HS-27A (cell line): ENCODE data around the gene TBX6.
"Not testable (repeated sequence)": the region's sequence is repeated elsewhere in the genome, so short reads cannot be mapped to it uniquely, and the experiment has no call there.

Experiments used
- DNase-seq: peaks from one replicate; pipeline ENCODE4 v3.0.0-alpha.2; 2012; ENCODE audit warnings: low read depth, missing footprints

The TBX6 gene, protein sequence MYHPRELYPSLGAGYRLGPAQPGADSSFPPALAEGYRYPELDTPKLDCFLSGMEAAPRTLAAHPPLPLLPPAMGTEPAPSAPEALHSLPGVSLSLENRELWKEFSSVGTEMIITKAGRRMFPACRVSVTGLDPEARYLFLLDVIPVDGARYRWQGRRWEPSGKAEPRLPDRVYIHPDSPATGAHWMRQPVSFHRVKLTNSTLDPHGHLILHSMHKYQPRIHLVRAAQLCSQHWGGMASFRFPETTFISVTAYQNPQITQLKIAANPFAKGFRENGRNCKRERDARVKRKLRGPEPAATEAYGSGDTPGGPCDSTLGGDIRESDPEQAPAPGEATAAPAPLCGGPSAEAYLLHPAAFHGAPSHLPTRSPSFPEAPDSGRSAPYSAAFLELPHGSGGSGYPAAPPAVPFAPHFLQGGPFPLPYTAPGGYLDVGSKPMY

DNA sequence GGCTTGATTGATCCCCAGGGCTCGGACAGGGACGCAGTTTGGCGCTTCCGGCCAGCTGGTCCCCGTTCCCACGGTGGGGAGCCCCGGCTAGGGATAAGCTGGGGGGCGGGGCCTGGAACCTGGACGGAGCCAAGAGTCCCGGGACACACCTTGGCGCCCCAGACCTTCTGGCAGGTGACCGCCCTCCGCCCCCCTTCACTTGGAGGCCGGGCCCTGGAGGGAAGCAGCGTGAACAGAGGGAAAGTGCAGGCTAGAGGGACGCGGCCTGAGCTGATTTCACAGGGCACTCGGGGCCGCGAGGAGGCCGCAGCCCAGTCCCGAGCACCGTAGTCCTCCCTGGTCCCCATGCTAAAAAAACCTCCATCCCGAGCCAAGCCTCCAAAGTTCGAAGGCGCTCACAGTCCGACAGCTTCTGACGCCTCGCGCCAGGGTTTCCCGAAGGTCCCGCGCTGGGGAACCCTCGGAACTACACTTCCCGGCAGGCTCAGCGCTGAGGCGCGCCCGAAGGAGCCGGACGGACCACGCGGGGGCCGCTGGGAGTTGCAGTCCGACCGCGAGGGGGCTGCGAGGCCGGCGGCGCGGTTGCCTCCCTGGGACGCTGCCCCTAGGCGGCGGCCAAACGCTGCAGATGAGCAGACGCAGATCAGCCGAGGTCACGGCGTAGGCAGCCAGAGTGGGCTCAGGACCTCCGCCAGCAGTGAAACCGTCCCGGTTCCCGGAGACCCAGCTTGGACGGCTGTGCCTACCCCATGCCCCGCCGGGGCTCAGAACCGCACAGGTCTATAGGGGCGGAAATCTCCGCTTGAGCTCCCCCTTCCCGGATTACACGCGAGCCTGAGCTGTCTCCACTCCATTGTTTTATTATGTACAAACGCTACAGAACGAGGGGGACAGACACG, at the start of gene TBX6:
TSS of gene TBX6 (minus strand) at position 451 of the 899 bp plus-strand sequence. CDS start 731 bp downstream, outside the sequence.
- DNase-seq: peak; percentile 66

DNA sequence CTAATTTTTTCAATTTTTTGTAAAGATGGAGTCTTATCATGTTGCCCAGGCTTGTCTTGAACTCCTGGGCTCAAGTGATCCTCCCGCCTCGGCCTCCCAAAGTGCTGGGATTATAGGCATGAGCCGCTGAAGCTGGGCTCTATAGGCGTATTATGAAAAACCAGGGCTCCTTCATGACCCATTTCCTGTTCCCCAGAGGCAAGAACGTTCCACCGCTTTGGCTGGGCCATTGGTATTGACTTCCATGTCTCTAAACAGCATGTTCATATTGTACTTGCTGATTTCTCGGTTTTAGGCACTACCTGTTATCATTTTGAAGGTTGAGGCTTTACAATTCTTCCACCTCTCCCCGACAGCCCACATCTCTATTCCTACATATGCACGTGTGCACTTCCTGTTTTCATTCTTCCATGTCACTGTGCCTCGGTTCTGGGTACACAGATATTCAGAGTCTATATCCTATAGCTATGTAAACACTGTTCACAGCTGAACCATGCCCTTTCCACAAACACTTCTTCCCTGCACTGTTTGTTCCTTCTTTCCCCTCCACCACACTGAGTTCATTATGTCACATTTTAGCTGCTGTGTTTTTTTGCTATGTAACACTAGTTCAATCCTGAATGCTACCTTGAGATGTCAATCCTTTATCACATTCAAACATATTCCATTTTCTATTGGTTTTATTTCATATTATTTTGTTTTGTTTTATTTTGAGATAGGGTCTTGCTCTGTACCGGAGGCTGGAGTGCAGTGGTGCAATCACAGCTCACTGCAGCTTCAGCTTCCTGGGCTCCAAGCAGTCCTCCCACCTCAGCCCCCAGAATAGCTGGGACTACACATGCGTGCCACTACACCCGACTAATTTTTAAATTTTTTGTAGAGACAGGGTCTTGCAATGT, 48.1 kb upstream of the TBX6 start:
- no peak for DNase-seq

DNA sequence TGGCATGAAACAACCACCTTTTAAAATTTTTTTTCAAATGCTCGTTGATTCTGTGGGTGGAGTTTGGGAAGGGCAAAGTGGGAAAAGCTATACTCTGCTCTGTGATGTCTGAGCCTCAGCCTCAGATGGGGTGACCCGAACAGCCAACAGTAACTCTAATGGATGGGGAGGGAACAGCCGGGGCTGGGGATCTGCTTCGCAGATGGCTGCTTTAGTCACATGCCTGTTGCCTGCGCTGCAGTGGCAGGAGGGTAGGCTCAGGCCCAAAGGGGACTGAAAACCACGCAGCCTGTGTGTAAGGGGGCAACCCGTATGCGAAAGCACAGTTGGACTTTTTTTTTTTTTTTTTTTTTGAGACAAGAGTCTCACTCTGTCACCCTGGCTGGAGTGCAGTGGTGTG, 46.2 kb upstream of the TBX6 start:
- no peak for DNase-seq

DNA sequence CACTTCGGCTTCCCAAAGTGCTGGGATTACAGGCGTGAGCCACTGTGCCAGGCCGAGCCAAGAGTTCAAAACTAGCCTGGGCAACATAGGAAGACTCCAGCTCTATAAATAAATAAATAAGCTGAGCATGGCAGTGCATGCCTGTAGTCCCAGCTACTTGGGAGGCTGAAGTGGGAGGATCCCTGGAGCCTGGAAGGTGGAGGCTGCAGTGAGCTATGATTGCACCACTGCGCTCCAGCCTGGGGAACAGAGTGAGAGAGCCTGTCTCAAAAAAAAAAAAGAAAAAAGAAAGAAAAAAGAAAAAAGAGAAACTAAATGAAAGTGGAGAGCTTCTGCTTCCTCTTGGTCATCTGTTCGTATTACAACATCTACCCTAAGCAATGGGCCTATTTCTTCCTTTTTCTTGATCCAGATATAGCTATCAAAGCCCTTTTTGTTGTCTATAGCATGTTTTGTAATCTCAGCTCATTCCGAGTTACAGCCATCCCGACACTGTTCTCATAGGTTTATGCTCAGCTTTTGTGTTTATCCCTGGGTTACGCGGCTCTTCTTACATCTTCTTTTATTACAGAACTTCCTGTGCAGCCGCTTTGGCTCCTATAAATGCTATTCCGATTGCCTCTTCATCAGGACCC, 45.4 kb upstream of the TBX6 start:
- DNase-seq: no peak

DNA sequence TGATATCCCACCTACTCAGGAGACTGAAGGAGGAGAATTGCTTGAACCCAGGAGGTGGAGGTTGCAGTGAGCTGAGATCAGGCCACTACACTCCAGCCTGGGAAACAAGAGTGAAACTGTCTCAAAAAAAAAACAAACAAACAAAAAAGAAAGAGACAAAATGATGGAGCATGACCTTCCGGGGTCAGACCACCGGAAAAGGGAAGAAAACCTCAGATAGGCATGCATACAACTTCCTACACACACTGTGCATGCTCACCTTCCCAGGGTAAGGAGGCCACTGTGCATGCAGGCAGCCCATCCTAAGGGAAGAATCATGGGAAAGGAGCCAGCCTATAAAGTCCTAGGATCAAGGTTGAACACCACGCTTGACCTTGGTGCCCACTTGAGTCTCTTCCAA, 40.9 kb upstream of the TBX6 start:
- DNase-seq: no peak

DNA sequence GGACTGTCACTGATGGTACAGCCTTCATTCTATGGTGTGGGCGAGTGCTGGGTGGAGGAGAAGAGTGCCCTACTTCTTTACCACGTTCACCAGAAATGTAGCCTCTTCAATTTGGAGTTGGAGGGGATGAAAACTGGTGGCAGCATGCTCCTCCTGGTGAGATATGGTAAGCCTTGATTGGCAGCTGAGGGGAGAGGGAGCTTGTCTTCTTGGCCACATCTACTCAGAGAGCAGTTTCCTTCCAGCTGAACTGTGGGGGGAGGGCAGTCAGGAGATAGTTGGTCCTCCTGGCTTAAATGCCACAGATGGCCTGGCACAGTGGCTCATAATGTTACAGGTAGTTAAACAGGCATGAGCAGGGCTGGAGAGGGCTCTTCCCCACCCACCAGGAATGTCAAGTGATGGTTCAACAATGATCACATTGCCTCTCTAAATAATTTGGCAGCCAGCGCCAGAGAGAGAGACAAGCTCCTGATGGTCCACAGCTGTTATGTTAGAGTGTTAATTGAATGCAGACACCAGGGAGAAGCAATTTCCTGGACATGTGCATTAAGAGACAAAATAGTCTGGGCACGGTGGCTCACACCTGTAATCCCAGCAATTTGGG, 40.2 kb upstream of the TBX6 start:
- no peak for DNase-seq

DNA sequence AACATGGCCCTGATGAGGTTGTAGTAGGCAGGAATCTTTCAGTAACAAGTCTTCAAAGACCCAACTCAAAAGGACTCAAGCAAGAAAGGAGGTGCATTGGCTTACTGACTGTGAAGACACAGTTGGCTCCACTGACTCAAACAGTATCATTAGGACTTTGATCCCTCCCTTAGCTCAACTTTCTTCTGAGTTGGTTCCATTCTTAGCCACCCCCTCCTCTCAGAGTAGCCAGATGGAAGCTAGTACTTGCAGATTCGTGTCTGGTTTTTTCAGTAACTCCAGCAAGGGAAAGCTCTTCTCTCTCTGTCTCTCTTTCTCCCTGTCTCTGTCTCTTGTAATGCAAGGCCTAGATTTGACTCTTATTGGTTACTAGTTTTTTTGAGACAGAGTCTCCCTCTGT, 36.3 kb upstream of the TBX6 start:
- DNase-seq: no peak

DNA sequence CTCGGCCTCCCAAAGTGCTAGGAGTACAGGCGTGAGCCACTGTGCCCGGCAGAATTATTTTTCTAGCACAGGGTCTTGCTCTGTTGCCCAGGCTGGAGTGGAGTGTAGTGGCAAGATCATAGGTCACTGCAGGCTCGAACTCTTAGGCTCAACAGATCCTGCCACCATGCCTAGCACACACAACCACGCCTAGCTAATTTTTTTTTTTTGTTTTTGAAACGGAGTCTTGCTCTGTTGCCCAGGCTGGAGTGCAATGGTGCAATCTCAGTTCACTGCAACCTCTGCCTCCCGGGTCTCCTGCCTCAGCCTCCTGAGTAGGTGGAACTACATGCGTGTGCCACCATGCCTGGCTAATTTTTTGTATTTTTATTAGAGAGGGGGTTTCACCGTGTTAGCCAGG, 34.0 kb upstream of the TBX6 start:
- not testable (repeated sequence) for DNase-seq

DNA sequence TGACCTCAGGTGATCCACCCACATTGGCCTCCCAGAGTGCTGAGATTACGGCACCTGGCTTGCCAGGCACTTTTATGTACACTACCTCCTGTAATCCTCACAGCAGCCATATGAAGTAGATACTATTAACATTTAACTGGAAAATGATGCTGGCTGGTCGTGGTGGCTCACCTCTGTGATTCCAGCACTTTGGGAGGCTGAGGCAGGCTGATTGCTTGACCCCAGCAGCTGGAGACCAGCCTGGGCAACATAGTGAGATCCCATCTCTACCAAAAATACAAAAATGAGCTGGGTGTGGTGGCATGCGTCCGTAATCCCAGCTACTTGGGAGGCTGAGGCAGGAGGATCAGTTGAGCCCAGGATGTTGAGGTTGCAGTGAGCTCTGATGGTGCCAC, 33.3 kb upstream of the TBX6 start:
- no peak for DNase-seq

DNA sequence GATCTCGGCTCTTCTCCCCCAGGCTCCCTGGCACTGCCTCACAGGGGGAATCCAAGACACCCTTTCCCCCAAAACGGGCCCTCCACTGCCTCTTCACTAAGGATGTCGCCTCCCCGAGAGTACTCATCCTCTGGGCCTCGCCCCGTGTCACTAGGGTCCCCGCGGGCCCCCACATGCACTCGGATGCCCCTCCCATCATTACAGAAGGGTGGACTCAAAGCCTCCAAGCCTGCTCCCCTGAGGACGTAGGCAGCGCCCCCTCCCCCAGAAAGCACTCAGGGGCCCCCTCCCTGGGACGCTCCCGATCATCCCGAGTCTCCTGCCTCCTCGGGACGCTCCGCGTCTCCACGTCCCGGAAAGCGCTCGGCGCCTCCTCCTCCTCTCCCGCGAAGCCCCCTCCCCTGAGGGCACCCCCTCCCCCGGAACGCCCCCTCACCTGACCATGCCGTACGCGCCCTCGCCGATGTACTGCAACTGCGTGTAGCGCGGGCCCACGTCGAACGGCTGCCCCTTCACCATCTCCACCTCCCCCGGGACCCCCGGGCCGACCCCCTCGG, 31.0 kb upstream of the TBX6 start:
- DNase-seq: no peak

DNA sequence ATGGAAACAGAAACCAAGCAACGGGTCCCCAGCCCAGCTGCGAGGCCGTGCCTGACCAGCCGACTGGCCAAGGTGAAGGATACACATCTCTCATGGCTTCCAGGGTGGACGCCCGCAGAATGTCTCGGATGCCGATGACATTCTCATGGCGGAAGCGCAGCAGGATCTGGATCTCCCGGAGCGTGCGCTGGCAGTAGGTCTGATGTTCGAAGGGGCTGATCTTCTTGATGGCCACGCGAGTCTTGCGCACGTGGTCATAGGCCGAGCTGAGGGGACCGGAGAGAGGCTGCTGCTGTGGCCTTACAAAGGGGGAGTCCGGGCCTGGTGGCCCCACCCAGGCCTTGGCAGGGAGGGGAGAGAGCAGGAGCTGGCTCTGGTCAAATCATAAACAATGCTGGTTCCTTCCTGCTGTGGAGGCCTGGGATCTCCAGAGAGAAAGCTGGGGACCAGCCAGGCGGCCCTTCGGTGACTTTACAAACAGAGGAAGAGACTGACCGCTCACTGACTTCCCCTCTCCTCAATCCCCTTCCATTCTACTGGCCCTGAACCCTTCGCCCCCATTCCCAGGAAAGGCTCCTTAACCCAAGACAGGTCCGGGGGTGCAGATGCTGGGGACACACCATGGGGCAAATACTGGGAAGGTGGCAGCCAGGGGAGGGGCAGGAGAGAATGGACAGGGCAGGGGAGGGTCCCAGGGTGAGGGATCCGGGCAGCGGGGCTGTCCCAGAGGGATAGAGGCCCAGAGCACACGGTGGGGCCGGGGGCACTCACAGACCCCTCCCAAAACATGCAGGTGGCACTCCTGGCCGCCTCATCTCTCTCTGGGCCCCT, 30.2 kb upstream of the TBX6 start:
- no peak for DNase-seq

DNA sequence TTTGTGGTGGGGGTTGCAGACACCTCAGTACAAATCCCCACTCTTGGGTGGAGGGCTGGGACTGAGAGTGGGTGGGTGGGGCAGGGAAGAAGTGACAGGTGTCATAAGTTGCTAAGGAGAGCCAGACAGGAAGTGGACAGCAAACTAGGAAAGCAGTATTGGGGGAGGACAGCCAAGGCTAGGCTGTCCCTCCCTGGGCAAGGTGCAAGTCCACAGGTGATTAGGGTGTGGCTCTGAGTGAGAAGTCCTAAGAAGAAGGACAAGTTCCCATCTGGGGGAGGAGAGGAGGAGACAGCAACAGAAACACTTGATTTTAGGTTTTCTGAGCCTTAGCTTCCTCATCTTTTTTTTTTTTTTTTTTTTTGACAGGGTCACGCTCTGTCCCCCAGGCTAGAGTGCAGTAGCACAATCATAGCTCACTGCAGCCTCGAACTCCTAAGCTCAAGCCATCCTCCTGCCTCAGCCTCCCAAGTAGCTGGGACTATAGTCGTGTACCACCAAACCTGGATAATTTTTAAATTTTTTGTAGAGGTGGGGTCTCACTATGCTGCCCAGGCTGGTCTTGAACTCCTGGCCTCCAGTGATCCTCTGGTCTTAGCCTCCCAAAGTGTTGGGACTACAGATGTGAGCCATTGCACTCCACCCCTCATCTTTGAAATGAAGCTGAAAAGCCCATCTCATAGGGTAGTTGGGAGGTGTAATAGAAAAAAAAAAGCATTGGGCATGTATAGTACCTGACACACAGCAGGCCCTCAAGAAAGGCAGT, 28.8 kb upstream of the TBX6 start:
- no peak for DNase-seq

DNA sequence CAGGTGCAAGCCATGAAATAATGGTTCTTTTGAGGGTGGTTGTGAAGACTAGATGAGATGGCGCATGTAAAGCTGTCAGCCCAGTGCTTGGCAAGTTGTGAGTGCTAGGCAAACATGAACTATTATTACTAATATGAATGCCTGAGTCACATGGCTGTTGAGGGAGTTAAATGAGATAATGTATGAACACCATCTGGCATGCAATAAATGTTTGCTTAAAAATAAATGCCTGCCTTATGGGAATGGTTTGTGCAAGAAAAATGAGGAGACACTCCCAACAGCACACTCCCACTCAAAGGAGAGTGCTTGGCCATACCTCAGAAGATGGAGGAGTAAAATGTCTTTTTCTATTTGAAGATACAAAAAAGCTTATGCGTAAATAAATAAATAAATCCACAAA, 27.7 kb upstream of the TBX6 start:
- no peak for DNase-seq

DNA sequence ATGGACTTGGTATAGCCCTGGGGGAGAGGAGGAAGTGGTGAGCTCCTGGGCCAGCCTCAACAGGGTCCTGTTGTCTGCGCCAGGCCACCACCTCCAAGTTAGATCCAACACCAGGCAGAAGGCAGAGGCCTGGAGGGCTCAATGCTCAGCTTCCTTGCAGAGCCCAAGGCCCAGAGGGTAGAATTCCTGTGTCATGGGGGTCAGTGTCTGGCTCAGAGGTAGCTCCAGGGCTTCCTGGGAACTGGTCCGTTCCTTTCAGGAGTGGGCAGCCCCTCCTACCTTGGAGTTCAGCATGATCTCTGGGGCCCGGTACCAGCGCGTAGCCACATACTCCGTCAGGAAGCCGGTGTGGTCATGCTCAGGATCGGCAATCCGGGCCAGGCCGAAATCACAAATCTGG, 26.0 kb upstream of the TBX6 start:
- no peak for DNase-seq

DNA sequence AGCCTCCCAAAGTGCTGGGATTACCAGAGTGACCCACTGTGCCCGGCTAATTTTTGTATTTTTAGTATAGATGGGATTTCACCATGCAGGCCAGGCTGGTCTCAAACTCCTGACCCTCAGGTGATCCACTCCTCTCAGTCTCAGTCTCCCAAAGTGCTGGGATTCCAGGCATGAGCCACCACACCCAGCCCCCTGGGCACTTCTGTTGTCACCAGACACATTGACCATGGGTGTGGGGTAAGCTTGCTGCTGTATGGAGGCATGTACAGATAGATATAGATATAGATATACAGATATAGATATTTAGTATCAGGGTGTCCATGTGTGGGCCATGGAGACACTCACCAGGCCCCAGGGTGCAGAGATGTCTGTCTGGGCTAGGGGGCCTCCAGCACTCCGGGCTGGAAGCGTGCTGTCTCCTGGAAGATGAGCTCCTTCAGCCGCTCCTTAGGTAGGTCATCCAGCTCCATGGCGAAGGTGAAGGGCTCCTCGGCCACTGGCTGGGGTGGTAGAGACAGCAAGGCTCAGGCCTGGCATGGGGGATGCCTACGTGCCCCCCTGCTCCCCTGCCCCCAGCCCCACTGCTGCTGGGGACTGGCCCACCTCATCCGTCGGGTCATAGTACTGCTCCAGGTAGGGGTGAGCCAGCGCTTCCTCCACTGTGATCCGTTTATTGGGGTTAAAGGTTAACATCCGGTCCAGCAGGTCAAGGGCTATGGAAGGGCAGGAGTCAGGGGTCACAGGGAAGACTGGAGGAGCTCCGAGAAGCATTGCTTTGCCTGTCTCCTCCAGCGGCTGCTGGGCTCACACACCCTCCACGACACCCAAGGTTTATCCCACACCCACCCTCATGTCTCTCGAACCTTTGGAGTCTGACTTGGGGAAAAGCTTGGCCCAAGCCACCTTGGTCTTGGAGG, 24.8 kb upstream of the TBX6 start:
- DNase-seq: no peak

DNA sequence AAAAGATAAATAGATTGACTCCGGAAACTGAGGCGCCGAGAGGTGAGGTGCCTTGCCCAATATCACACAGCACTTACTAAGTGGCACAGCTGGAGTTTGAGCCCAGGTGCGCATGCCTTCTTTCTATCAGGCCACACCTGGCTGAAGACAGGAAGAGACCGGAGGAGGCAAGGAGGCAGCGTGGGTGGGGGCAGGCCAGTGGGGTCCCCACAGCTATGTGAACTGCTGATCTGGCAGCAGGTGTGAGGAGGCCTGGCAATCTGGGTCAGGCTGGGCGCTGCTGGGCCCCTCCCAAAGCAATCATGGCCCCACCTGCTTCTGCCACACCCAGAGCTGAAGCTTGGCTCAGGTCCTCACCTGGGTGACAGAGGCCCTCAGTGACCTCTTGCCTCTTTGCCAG, 23.5 kb upstream of the TBX6 start:
- no peak for DNase-seq

DNA sequence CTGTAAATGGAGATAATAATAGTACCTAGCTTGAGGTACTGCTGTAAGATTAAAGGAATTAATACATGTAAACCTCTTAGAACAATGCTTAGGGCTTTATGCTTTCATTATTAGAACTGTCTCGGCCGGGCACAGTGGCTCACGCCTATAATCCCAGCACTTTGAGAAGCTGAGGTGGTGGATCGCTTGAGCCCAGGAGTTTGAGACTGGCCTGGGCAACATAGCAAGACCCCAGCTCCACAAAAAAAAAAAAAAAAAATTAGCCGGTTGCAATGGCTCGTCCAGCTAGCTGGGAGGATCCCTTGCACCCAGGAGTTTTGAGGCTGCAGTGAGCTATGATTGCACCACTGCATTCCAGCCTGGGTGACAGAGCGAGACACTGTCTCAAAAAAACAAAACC, 23.1 kb upstream of the TBX6 start:
- not testable (repeated sequence) for DNase-seq

DNA sequence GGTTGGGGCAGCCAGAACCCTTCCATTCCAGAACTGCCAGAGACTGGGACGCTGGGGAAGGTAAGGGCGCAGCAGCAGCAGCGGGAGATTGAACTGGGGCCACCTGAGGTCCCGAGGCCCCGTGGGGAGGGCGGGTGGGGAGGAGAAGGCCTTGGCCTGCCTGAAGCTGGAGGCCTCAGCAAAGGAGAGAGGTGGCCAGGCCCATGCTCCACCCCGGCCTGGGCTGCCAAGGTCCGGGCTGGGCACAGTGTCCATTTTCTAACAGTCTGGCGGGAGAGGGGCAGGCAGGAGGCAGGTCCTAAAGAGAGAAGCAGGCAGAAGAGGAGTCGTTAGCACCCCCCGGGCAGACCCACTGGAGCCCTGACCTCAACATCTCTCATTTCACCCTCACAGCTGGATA, 22.7 kb upstream of the TBX6 start:
- no peak for DNase-seq
